Retina (tissue), 1 donor: ENCODE data around the gene DAW1.
A peak's percentile ranks its signal among the peaks of the same experiment; 100 is the strongest.
"Not testable (repeated sequence)": the region's sequence is repeated elsewhere in the genome, so short reads cannot be mapped to it uniquely, and the experiment has no call there.

Source experiments
- DNase-seq: peaks from one replicate; pipeline ENCODE4 v3.0.0-alpha.2; 2016

The DAW1 gene

DNA sequence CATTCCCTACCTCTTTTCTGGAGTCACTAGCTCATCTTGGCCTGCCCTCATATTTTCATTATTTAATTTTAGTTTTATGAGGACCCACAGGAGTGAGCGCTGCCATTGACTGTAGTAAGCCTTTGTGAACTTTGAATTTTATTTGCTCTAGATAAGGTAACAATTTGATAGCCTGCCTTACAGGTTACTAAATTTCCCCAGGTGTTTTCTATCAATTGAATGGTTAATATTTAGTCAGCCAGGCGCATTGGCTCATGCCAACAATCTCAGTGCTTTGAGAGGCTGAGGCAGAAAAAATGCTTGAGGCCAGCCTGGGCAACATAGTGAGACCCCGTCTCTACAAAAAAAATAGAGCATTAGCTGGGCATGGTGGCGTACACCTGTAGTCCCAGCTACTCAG, 50.2 kb downstream of the DAW1 start:
- no peak for DNase-seq

DNA sequence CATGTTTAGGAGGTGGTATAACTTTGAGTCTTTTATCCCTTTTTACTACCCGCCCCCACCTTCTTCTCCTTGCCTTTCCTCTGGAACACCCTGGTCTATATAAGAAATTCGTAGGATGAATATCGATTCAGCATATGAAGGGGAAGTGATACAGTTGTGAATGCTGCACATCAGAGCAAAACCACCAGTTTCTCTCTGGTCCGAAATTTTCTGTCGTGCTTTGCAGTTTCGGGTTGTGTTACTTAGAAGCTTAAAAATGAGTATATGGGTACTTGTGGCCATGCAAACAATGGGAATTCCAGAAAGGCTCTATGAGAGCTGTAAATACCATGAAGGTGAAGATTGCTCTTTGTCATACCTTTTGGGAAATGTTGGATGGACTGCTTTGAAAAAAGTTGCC, 60.6 kb downstream of the DAW1 start:
- DNase-seq: no peak

DNA sequence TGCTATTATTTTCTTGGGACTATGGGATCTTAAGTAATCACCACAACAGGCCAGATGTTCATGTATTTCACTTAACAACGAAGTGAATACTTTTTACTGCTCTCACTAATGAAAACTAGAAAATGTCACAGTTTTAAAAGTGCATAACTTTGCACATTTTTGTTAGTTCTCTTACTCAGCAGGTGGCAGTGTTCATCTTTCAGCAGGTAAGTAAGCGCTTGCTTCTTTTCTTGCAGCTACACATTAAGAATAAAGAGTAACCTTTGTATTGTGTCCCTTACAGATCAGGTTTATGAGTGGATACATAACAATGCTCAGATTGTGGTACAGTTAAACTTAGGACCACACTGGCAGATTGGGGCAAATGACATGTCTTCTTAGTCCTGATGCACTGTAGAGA, 61.0 kb downstream of the DAW1 start:
- DNase-seq: no peak

GRCh38 chr2:227933884-227934283, 62.5 kb downstream of the DAW1 start:
- DNase-seq: no peak

DNA sequence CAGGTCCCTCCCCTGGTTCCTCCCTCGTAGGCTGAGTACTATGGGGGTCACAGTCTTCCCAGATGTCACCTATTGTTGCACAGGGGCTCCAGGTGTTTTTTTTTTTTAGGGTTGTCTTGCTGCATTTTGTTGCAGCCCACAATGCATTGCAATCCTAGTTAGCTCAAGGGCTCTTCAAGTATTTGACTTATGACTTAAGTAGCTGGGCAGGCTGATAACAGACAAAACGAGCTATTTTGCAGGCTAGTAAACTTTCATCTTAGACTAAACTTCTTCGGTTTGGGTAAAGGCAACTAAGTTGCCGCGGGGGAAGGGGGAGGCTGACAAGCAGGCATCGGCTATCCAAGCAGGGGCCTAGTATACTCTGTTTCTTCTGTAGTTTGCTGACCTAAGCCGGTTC, 64.8 kb downstream of the DAW1 start:
- not testable (repeated sequence) for DNase-seq

GRCh38 chr2:227939271-227940027, 68.0 kb downstream of the DAW1 start:
- DNase-seq: peak; percentile 57

- no peak for DNase-seq
Observed at GRCh38 chr2:227942021-227942420, 70.6 kb downstream of the DAW1 start.

GRCh38 chr2:227942965-227943364, 71.5 kb downstream of the DAW1 start:
- DNase-seq: no peak

DNA sequence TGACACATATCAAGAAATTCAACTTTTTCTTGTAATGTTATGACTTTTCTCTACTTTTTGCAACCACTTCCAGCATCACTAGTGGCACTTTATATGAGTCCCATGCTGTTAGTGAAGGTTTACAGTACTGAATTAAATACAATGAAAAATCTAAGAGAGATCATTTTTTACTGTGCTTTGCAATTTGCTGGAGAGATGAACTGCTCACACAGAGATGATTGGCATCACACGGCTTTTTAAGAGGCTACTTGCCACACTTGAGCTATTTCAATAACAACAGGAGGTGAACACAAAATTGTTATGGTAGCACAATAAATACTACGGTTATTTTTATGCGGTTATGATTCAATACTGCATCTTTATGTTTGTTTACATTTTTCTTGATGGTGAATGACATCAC, 88.9 kb downstream of the DAW1 start:
- no peak for DNase-seq

DNA sequence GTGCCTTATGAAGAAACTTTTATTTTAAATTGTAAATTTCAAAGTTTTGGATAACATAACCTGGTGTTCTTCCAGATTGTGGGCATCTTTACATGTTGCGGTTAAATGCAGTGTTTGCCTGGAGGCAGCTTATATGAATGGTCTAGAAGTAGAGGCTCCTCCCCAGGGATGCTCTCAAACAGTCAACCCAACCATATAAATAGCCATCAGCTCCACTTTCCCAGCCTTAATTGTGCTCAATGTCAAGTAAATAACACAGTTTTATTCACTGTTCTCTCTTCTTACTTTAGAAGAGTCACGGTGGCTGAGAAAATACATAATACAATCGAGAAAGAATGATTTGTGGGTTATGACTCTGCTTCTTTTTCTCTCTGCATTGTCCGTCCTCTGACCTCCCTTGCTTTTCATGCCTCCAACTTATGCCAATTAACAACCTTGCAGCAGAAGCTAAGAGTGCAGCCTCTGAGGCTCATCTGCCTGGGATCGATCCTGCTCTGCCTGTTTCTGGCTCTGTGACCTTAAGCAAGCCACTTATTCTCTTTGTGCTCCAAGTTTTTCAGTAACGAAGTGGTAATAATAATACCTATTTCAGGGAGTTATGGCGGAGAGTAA, 100.3 kb downstream of the DAW1 start:
- DNase-seq: peak; percentile 48

- no peak for DNase-seq
Observed at GRCh38 chr2:227973241-227973640, 101.8 kb downstream of the DAW1 start.
